Effector memory CD8-positive, alpha-beta T cell (primary cell): ENCODE measurements around the gene RIMKLA.

Source experiments
- ATAC-seq: fragments of 150-1000 bp; cut with Tn5 transposase; replicated peaks from 2 replicates; pipeline ENCODE4 v1.10.0; 2021; ENCODE audit warnings: mild to moderate bottlenecking, moderate library complexity
- DNase-seq, 3 experiments: peaks; one replicate each; pipeline ENCODE4 v3.0.0; 2021
- H3K27ac Mint-ChIP-seq, 2 donors: one replicate each; pipeline ENCODE4 v1.8.0; 2022; ENCODE audit warnings: mild to moderate bottlenecking in 2 of 2, mixed read lengths in 2 of 2, moderate library complexity in 2 of 2
- H3K27me3 Mint-ChIP-seq, 2 donors: one replicate each; pipeline ENCODE4 v1.8.0; 2022; ENCODE audit warnings: mixed read lengths in 2 of 2
- H3K36me3 Mint-ChIP-seq: one replicate; pipeline ENCODE4 v1.8.0; 2022; ENCODE audit warnings: mild to moderate bottlenecking, moderate library complexity, mixed read lengths; ENCODE audit not compliant: insufficient read depth
- H3K4me1 Mint-ChIP-seq, 2 donors: one replicate each; pipeline ENCODE4 v1.8.0; 2022; ENCODE audit warnings: low read depth in 2 of 2, mixed read lengths in 2 of 2
- H3K4me3 Mint-ChIP-seq, 2 donors: one replicate each; pipeline ENCODE4 v1.8.0; 2022; ENCODE audit warnings: mild to moderate bottlenecking in 2 of 2, mixed read lengths in 2 of 2, moderate library complexity in 2 of 2
- H3K9me3 Mint-ChIP-seq, 2 donors: one replicate each; pipeline ENCODE4 v1.8.0; 2022; ENCODE audit warnings: mixed read lengths in 2 of 2

The RIMKLA gene

GRCh38 chr1:42456010-42456753 is 75.6 kb downstream of the RIMKLA start, which contains the start of the genes PPCS and ZMYND12:
PPCS (plus strand) TSS chr1:42456543; CDS start chr1:42456566, 23 bp downstream.
ZMYND12 (minus strand) TSS chr1:42456022; CDS start chr1:42455997, 25 bp downstream.
- H3K36me3 Mint-ChIP-seq = peaks cover 42% of the 10 kb centered on the region
- H3K27ac Mint-ChIP-seq = peak within 1 kb of the TSS; percentile 97
- peak; percentile 88 for ATAC-seq
- DNase-seq = peak; percentile 87 to 92 (median 91)
- no peaks in the 10 kb centered on the region for H3K27me3 Mint-ChIP-seq
- H3K4me1 Mint-ChIP-seq = peaks cover 21 to 26% of the 10 kb centered on the region in 2 donors
- H3K4me3 Mint-ChIP-seq = peak within 1 kb of the TSS; percentile 84 to 87
- H3K9me3 Mint-ChIP-seq = no peaks in the 10 kb centered on the region

- H3K4me3 Mint-ChIP-seq = peak overlapping the region; percentile 84 to 87
- peaks cover 21 to 26% of the 10 kb centered on the region in 2 donors for H3K4me1 Mint-ChIP-seq
- H3K36me3 Mint-ChIP-seq = peaks cover 45% of the 10 kb centered on the region
- peak in 2 of 3 experiments; percentile 48 to 52 for DNase-seq
- no peaks in the 10 kb centered on the region for H3K27me3 Mint-ChIP-seq
- peak overlapping the region; percentile 97 for H3K27ac Mint-ChIP-seq
- ATAC-seq = peak; percentile 51
- H3K9me3 Mint-ChIP-seq = no peaks in the 10 kb centered on the region
These were observed 76.1 kb downstream of the RIMKLA start for GRCh38 chr1:42456754-42457089.

DNA sequence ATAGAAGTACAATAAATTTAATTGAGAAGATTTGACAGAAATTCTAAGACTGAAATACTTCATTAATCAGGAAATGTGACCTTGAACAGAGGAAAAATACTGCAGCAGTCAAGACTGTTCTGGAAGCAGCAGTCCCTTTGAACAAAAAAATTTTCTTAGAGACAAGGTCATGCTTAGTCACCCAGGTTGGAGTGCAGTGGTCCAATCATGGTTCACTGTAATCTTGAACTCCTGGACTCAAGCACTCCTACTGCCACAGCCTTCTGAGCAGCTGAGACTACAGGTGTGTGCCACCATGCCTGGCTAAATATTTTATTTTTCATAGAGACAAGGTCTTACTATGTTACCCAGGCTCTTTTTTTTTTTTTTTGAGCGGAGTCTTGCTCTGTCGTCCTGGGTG is 80.6 kb downstream of the RIMKLA start:
- Mint-ChIP-seq H3K4me3 (no peak overlapping the region), H3K9me3 (no peaks in the 10 kb centered on the region), H3K27me3 (no peaks in the 10 kb centered on the region), H3K4me1 (peaks cover 28 to 45% of the 10 kb centered on the region in 2 donors), H3K27ac (peak overlapping the region in 1 of 2 donors; percentile 22), H3K36me3 (peaks cover 63% of the 10 kb centered on the region)
- DNase-seq (no peak), ATAC-seq (no peak)

GRCh38 chr1:42462828-42463763 is 82.5 kb downstream of the RIMKLA start, which contains the start of gene CCDC30:
CCDC30 (plus strand) TSS chr1:42463286; CDS start chr1:42480552, 17,266 bp downstream.
- Mint-ChIP-seq H3K36me3 (peaks cover 47% of the 10 kb centered on the region), H3K4me3 (peak within 1 kb of the TSS; percentile 83 to 85), H3K27me3 (peaks cover 0 to 5% of the 10 kb centered on the region in 2 donors), H3K9me3 (no peaks in the 10 kb centered on the region), H3K27ac (peak within 1 kb of the TSS; percentile 96 to 97), H3K4me1 (peaks cover 17 to 32% of the 10 kb centered on the region in 2 donors)
- peak; percentile 93 for ATAC-seq
- DNase-seq = peak; percentile 93 to 96 (median 95)

DNA sequence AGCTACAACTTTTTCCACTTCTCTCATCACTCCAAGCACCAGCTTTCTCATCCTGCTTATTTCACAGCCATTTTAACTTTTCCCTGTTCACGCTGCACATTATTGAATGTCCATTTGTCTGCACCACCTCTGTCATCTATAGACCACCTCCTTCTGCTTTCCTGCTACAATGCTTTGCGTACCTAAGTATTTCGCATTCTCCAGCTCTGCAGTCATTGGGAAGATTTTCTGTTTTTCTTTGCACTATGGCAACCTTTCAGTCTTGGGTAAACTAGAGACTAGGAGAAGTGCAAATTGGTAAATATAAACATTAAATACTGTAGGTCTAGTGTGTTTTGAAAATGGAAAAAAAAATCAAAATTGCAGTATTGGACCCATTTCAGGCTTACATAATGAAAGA is 83.3 kb downstream of the RIMKLA start:
- H3K36me3 Mint-ChIP-seq = peaks cover 39% of the 10 kb centered on the region
- H3K27ac Mint-ChIP-seq = peak overlapping the region; percentile 96 to 97
- peak overlapping the region; percentile 83 to 85 for H3K4me3 Mint-ChIP-seq
- H3K9me3 Mint-ChIP-seq = no peaks in the 10 kb centered on the region
- H3K4me1 Mint-ChIP-seq = peaks cover 16 to 28% of the 10 kb centered on the region in 2 donors
- ATAC-seq (no peak), DNase-seq (no peak)
- H3K27me3 Mint-ChIP-seq = peaks cover 0 to 5% of the 10 kb centered on the region in 2 donors

- no peak for DNase-seq
- Mint-ChIP-seq H3K27ac (no peak overlapping the region), H3K9me3 (no peaks in the 10 kb centered on the region), H3K4me3 (no peak overlapping the region), H3K4me1 (peaks cover 13 to 19% of the 10 kb centered on the region in 2 donors), H3K36me3 (peaks cover 27% of the 10 kb centered on the region), H3K27me3 (peaks cover 0 to 5% of the 10 kb centered on the region in 2 donors)
- no peak for ATAC-seq
These were observed 85.4 kb downstream of the RIMKLA start for GRCh38 chr1:42466030-42466429.

- no peaks in the 10 kb centered on the region for H3K4me1 Mint-ChIP-seq
- no peak for ATAC-seq
- no peaks in the 10 kb centered on the region for H3K36me3 Mint-ChIP-seq
These were observed 89.1 kb downstream of the RIMKLA start for GRCh38 chr1:42469727-42470126.

More at GRCh38 chr1:42469727-42470126, 89.1 kb downstream of the RIMKLA start:
- no peak for DNase-seq
- Mint-ChIP-seq H3K9me3 (no peaks in the 10 kb centered on the region), H3K4me3 (no peak overlapping the region), H3K27ac (no peak overlapping the region), H3K27me3 (peaks cover 0 to 5% of the 10 kb centered on the region in 2 donors)
